BJ (cell line): ENCODE results near the gene AMELX. TPM values are rescaled to one million over a fixed set of nuclear protein-coding genes. Genes with fewer than 3 reads are reported as not detected.

Source experiments
- CTCF ChIA-PET: fragments of 350-600 bp; formaldehyde crosslinking; extraction: SDS; loops from one replicate; lab custom pipeline; 2021; ENCODE audit warnings: antibody characterized with exemption, inconsistent platforms; lab: Yijun Ruan, JAX
- POLR2A ChIA-PET: fragments of 300-600 bp; sonication (Branson Sonifier 250); formaldehyde crosslinking; extraction: SDS; loops from one replicate; lab custom pipeline; 2021; ENCODE audit warnings: antibody characterized with exemption; lab: Charles Lee
- DNase-seq: peaks from one replicate; pipeline ENCODE4 v3.0.0-alpha.2; 2011; ENCODE audit warnings: low read depth
- H3K27me3 ChIP-seq: 2 replicates; pipeline ENCODE4 v1.6.0; 2011; ENCODE audit warnings: low read length; ENCODE audit not compliant: control insufficient read depth, insufficient read depth
- H3K36me3 ChIP-seq: 2 replicates; pipeline ENCODE4 v1.5.1; 2011; ENCODE audit warnings: low read length; ENCODE audit not compliant: control insufficient read depth, insufficient read depth
- H3K4me3 ChIP-seq: 2 replicates; pipeline ENCODE4 v1.5.1; 2011; ENCODE audit warnings: low read depth, mild to moderate bottlenecking, control low read depth, low read length
- polyA plus RNA-seq: library from polyadenylated mRNA; depleted of rRNA; stranded (reverse); fragments of >200 nt; gene quantifications from 2 replicates; pipeline ENCODE4 v1.2.3, GENCODE V29; 2011
- TF ChIP-seq, protein P1 (sequence below): IDR thresholded peaks from 2 replicates; pipeline ENCODE4 v1.5.1; 2011; ENCODE audit warnings: low read depth, mild to moderate bottlenecking, control low read depth, inconsistent platforms, low read length, moderate library complexity; ENCODE audit not compliant: insufficient read depth

Gene AMELX
- polyA plus RNA-seq, 1 experiment = not detected

- no peak overlapping the region for H3K4me3 ChIP-seq
- no peak for DNase-seq
- H3K27me3 ChIP-seq = no peaks in the 10 kb centered on the region
- TF ChIP-seq, protein P1, sequence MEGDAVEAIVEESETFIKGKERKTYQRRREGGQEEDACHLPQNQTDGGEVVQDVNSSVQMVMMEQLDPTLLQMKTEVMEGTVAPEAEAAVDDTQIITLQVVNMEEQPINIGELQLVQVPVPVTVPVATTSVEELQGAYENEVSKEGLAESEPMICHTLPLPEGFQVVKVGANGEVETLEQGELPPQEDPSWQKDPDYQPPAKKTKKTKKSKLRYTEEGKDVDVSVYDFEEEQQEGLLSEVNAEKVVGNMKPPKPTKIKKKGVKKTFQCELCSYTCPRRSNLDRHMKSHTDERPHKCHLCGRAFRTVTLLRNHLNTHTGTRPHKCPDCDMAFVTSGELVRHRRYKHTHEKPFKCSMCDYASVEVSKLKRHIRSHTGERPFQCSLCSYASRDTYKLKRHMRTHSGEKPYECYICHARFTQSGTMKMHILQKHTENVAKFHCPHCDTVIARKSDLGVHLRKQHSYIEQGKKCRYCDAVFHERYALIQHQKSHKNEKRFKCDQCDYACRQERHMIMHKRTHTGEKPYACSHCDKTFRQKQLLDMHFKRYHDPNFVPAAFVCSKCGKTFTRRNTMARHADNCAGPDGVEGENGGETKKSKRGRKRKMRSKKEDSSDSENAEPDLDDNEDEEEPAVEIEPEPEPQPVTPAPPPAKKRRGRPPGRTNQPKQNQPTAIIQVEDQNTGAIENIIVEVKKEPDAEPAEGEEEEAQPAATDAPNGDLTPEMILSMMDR = no peak
- no peaks in the 10 kb centered on the region for H3K36me3 ChIP-seq
- CTCF ChIA-PET = no interaction called here
- POLR2A ChIA-PET = interaction anchor here (0.6 kb wide), 1 partner anchor 27 kb away, joined by 12 read pairs; no protein-coding TSS in a partner anchor
Measured at GRCh38 chrX:11331788-11332187, 38.6 kb downstream of the AMELX start.

- ChIA-PET POLR2A (no interaction called here), CTCF (no interaction called here)
- H3K27me3 ChIP-seq = no peaks in the 10 kb centered on the region
- TF ChIP-seq, protein P1 = no peak
- no peak for DNase-seq
- H3K4me3 ChIP-seq = no peak overlapping the region
- no peaks in the 10 kb centered on the region for H3K36me3 ChIP-seq
Measured at GRCh38 chrX:11334165-11334564, 41.0 kb downstream of the AMELX start.

DNA sequence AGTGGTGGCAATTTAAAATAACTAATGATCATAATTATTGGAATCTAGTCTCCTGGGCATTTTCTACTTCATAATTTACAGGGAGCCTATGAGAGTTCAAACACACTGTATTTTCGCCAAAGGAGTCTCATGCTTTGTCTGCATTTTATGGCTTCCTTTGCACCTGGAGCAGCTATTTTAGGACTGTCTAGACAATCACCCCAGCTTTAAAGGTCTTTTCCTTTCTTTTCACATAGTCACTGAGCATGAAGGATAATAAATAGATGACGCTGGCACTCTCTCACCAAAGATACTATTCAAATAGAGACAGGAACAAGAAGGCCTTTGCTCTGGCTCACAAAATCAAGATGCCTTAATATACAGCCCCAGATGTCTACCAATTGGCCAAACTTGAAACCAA is 43.0 kb downstream of the AMELX start:
- no peaks in the 10 kb centered on the region for H3K36me3 ChIP-seq
- no peak overlapping the region for H3K4me3 ChIP-seq
- POLR2A ChIA-PET = no interaction called here
- TF ChIP-seq, protein P1 = no peak
- no peak for DNase-seq
- CTCF ChIA-PET = no interaction called here
- no peaks in the 10 kb centered on the region for H3K27me3 ChIP-seq

- CTCF ChIA-PET = interaction anchor here (0.6 kb wide), 1 partner anchor 202 kb away, joined by 3 read pairs; no protein-coding TSS in a partner anchor
- Histone ChIP-seq H3K36me3 (no peaks in the 10 kb centered on the region), H3K4me3 (no peak overlapping the region), H3K27me3 (no peaks in the 10 kb centered on the region)
- TF ChIP-seq, protein P1 = no peak
- POLR2A ChIA-PET = no interaction called here
- DNase-seq = no peak
Measured at GRCh38 chrX:11337292-11338009, 44.2 kb downstream of the AMELX start.

DNA sequence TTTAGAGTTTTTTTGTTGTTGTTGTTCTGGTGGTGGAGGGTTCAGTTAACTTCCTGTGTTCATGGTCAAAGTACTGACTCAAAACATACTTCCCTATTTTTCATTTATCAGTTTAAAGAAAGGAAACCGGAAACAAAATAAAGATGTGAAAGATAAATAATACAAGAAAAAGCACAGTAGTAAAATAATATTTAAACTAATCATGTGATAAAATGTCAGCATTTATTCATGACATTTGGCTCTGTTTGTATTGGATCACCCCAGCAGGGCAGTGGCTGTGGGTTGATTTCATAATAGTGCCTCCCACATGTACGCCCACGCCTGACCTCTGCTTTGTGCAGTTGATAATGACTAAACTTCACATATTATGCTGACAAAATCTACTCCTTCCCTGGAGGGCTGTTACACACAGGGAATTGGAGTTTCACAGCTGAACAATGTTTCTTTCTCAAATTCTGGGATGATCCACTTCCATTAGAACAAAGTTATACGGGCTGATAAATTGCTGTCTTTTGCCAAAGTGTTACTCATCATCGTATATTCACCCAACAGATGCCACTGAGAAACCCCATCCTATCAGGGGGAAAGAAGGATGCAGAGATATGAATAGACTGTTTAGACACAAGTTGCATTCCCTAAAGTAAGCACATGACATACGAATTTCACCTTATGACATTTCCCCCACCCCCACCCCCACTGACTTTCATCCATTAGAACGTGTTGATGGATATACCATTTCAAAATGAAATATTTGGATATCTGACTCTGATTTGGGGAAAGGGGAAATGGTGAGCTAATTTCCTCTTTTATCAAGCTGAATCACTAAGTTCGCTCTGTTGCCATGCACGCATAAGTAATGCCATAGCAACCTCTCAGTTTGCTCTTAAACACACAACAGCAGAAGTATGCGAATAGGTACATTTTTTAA is 48.3 kb downstream of the AMELX start:
- CTCF ChIA-PET = interaction anchor here (0.7 to 1.8 kb wide), 2 partner anchors 40 to 209 kb away, joined by 3 to 4 read pairs; no protein-coding TSS in a partner anchor
- H3K36me3 ChIP-seq = no peaks in the 10 kb centered on the region
- POLR2A ChIA-PET = no interaction called here
- DNase-seq = peak; percentile 44
- H3K4me3 ChIP-seq = no peak overlapping the region
- TF ChIP-seq, protein P1 = no peak
- H3K27me3 ChIP-seq = no peaks in the 10 kb centered on the region
